ENCODE data around the gene CLEC4F. TPM values are rescaled to one million over a fixed set of nuclear protein-coding genes. Genes with fewer than 3 reads are reported as not detected.

Gene CLEC4F
- total RNA-seq, 4 donors from 2014 or later: 1.4 TPM; not detected in 3

- TF ChIP-seq POLR2A (IDR thresholded peaks at IDR 0.05): no peak
- TF ChIP-seq, protein P1, sequence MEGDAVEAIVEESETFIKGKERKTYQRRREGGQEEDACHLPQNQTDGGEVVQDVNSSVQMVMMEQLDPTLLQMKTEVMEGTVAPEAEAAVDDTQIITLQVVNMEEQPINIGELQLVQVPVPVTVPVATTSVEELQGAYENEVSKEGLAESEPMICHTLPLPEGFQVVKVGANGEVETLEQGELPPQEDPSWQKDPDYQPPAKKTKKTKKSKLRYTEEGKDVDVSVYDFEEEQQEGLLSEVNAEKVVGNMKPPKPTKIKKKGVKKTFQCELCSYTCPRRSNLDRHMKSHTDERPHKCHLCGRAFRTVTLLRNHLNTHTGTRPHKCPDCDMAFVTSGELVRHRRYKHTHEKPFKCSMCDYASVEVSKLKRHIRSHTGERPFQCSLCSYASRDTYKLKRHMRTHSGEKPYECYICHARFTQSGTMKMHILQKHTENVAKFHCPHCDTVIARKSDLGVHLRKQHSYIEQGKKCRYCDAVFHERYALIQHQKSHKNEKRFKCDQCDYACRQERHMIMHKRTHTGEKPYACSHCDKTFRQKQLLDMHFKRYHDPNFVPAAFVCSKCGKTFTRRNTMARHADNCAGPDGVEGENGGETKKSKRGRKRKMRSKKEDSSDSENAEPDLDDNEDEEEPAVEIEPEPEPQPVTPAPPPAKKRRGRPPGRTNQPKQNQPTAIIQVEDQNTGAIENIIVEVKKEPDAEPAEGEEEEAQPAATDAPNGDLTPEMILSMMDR (IDR thresholded peaks at IDR 0.05): no peak
- no peak for DNase-seq
- intact Hi-C loops (cut with DNase I): no loop called here
- H3K4me1 ChIP-seq: no peaks in the 10 kb centered on the region
- H3K27me3 ChIP-seq: no peaks in the 10 kb centered on the region
- no peaks in the 10 kb centered on the region for H3K9me3 ChIP-seq
- no peak overlapping the region for H3K27ac ChIP-seq
- WGBS, 2 donors: 95 to 96% methylated on average over 1 of the region's 1 CpG
- no peaks in the 10 kb centered on the region for H3K36me3 ChIP-seq
- H3K4me3 ChIP-seq (replicated peaks in 1 of 3): no peak overlapping the region
These were observed 61.0 kb downstream of the CLEC4F start for GRCh38 chr2:70759446-70759845.

Small RNA genes lying within 50 kb of the gene (small RNA-seq; reads per million reads assigned to genes)
- gene HMGN2P21: not detected

Other genes with a start within 250 kb of the CLEC4F start
- gene ADD2, start 52.4 kb downstream of the CLEC4F start, total RNA-seq: 1 to 10 TPM; 1.9 to 6.5 (median 3.1) TPM
- not detected for gene FIGLA, start 30.0 kb downstream of the CLEC4F start, total RNA-seq
- not detected for gene CD207, start 15.2 kb upstream of the CLEC4F start, total RNA-seq
- under 1 TPM in 1 of 4 donors, not detected in 3; 0.22 TPM for gene VAX2, start 80.0 kb upstream of the CLEC4F start, total RNA-seq
- gene ATP6V1B1, start 115.3 kb upstream of the CLEC4F start, total RNA-seq: not detected
- 1 to 10 TPM; 1.5 to 4.3 (median 2.7) TPM for gene ANKRD53, start 158.0 kb upstream of the CLEC4F start, total RNA-seq
- gene TEX261, start 174.3 kb upstream of the CLEC4F start, total RNA-seq: 10 to 100 TPM; 37.9 to 67.7 (median 51.4) TPM
- 10 to 100 TPM; 40.5 to 88.0 (median 70.0) TPM for gene NAGK, start 248.0 kb upstream of the CLEC4F start, total RNA-seq